MM.1S (cell line): ENCODE data around the gene NFU1.

Experiments
- DNase-seq: peaks from one replicate; pipeline ENCODE4 v3.0.0-alpha.2; 2015
- H2AFZ ChIP-seq: fragments of 300-600 bp; sonication (generic); 2 replicates; pipeline ENCODE4 v1.6.0; 2016; ENCODE audit warnings: antibody characterized with exemption, low read length
- H3F3A ChIP-seq: fragments of 300-600 bp; sonication (generic); 2 replicates; pipeline ENCODE4 v1.6.1; 2016; ENCODE audit warnings: mild to moderate bottlenecking, antibody characterized with exemption, low read length, moderate library complexity, mixed read lengths; ENCODE audit not compliant: insufficient read depth
- H3K27ac ChIP-seq: fragments of 300-600 bp; sonication (generic); 2 replicates; pipeline ENCODE4 v1.5.1; 2016; ENCODE audit warnings: mild to moderate bottlenecking, low read length
- H3K27me3 ChIP-seq: fragments of 300-600 bp; sonication (generic); replicated peaks from 2 replicates; pipeline ENCODE4 v1.6.0; 2016; ENCODE audit warnings: low read length; ENCODE audit not compliant: insufficient read depth
- H3K36me3 ChIP-seq: fragments of 300-600 bp; sonication (generic); replicated peaks from 2 replicates; pipeline ENCODE4 v1.6.1; 2016; ENCODE audit warnings: mild to moderate bottlenecking, low read length, mixed read lengths; ENCODE audit not compliant: insufficient read depth
- H3K4me1 ChIP-seq: fragments of 300-600 bp; sonication (generic); 2 replicates; pipeline ENCODE4 v1.6.1; 2016; ENCODE audit warnings: low read length, mixed read lengths
- H3K4me2 ChIP-seq: fragments of 300-600 bp; sonication (generic); 2 replicates; pipeline ENCODE4 v1.6.0; 2016; ENCODE audit warnings: low read depth, low read length
- H3K4me3 ChIP-seq: fragments of 300-600 bp; sonication (generic); 2 replicates; pipeline ENCODE4 v1.5.1; 2016; ENCODE audit warnings: low read length, mixed read lengths
- H3K79me2 ChIP-seq: fragments of 300-600 bp; sonication (generic); 2 replicates; pipeline ENCODE4 v1.6.1; 2016; ENCODE audit warnings: mixed run types, low read length, mixed read lengths
- H3K9ac ChIP-seq: fragments of 300-600 bp; sonication (generic); 2 replicates; pipeline ENCODE4 v1.6.1; 2016; ENCODE audit warnings: low read length, mixed read lengths
- H3K9me2 ChIP-seq: fragments of 300-600 bp; sonication (generic); replicated peaks from 2 replicates; pipeline ENCODE4 v1.6.1; 2016; ENCODE audit warnings: mild to moderate bottlenecking, low read length, mixed read lengths; ENCODE audit not compliant: insufficient read depth
- H3K9me3 ChIP-seq: fragments of 300-600 bp; sonication (generic); replicated peaks from 2 replicates; pipeline ENCODE4 v1.6.1; 2016; ENCODE audit warnings: mild to moderate bottlenecking, low read length, mixed read lengths; ENCODE audit not compliant: insufficient read depth
- H4K20me1 ChIP-seq: fragments of 300-600 bp; sonication (generic); 2 replicates; pipeline ENCODE4 v1.6.1; 2016; ENCODE audit warnings: mild to moderate bottlenecking, low read length, moderate library complexity, mixed read lengths; ENCODE audit not compliant: insufficient read depth
- CTCF ChIP-seq: fragments of 300-600 bp; sonication (generic); IDR thresholded peaks from 2 replicates; pipeline ENCODE4 v1.5.1; 2016; ENCODE audit warnings: antibody characterized with exemption, low read length, mixed read lengths
- EZH2 ChIP-seq: fragments of 300-600 bp; sonication (generic); optimal IDR thresholded peaks from 2 replicates; pipeline ENCODE3; 2017; ENCODE audit warnings: low read depth, mild to moderate bottlenecking, antibody characterized with exemption, low read length, mixed read lengths
- EZH2phosphoT487 ChIP-seq: fragments of 300-600 bp; sonication (generic); IDR thresholded peaks from 2 replicates; pipeline ENCODE4 v1.6.1; 2018; ENCODE audit warnings: antibody characterized with exemption, low read length

NFU1 gene

GRCh38 chr2:69393963-69394362 is 43.3 kb downstream of the NFU1 start:
- DNase-seq = no peak
- TF ChIP-seq CTCF = no peak
- H3K9ac ChIP-seq = no peak overlapping the region
- H4K20me1 ChIP-seq = no peaks in the 10 kb centered on the region
- H3K9me2 ChIP-seq = no peaks in the 10 kb centered on the region
- no peaks in the 10 kb centered on the region for H3K36me3 ChIP-seq
- H3K4me3 ChIP-seq = no peak overlapping the region
- no peak overlapping the region for H3K4me2 ChIP-seq
- no peaks in the 10 kb centered on the region for H3K4me1 ChIP-seq
- H3K27ac ChIP-seq = no peak overlapping the region
- H3K27me3 ChIP-seq = no peaks in the 10 kb centered on the region
- no peaks in the 10 kb centered on the region for H3F3A ChIP-seq
- H2AFZ ChIP-seq = no peak overlapping the region
- no peaks in the 10 kb centered on the region for H3K79me2 ChIP-seq
- no peaks in the 10 kb centered on the region for H3K9me3 ChIP-seq

GRCh38 chr2:69390471-69390870 is 46.8 kb downstream of the NFU1 start:
- H3K4me1 ChIP-seq = peaks cover 5% of the 10 kb centered on the region; the same call in 1 of the 2 replicates
- H3K27ac ChIP-seq = no peak overlapping the region
- no peaks in the 10 kb centered on the region for H3K36me3 ChIP-seq
- H3K27me3 ChIP-seq = no peaks in the 10 kb centered on the region
- no peak for TF ChIP-seq EZH2phosphoT487
- TF ChIP-seq CTCF = no peak
- no peak for TF ChIP-seq EZH2
- no peak overlapping the region for H3K4me3 ChIP-seq
- no peak overlapping the region for H2AFZ ChIP-seq
- no peak for DNase-seq
- H3K9me3 ChIP-seq = no peaks in the 10 kb centered on the region
- no peaks in the 10 kb centered on the region for H4K20me1 ChIP-seq
- H3K9me2 ChIP-seq = no peaks in the 10 kb centered on the region
- no peak overlapping the region for H3K9ac ChIP-seq
- H3K4me2 ChIP-seq = no peak overlapping the region
- peaks cover 11% of the 10 kb centered on the region for H3F3A ChIP-seq
- peaks cover 16% of the 10 kb centered on the region for H3K79me2 ChIP-seq

- no peak overlapping the region for H3K4me3 ChIP-seq
- H3F3A ChIP-seq = peaks cover 12% of the 10 kb centered on the region
- no peaks in the 10 kb centered on the region for H3K27me3 ChIP-seq
- H4K20me1 ChIP-seq = no peaks in the 10 kb centered on the region
- H3K9me2 ChIP-seq = no peaks in the 10 kb centered on the region
- no peaks in the 10 kb centered on the region for H3K9me3 ChIP-seq
- H3K4me2 ChIP-seq = no peak overlapping the region
- H3K27ac ChIP-seq = no peak overlapping the region
- no peaks in the 10 kb centered on the region for H3K36me3 ChIP-seq
- H3K79me2 ChIP-seq = peaks cover 20% of the 10 kb centered on the region
- no peak for TF ChIP-seq EZH2
- TF ChIP-seq EZH2phosphoT487 = no peak
- no peak overlapping the region for H2AFZ ChIP-seq
- no peak for DNase-seq
- H3K9ac ChIP-seq = no peak overlapping the region
- peaks cover 5% of the 10 kb centered on the region; the same call in 1 of the 2 replicates for H3K4me1 ChIP-seq
Observed at GRCh38 chr2:69390001-69390400, 47.2 kb downstream of the NFU1 start.

GRCh38 chr2:69389271-69389670 is 48.0 kb downstream of the NFU1 start:
- no peaks in the 10 kb centered on the region for H3K9me3 ChIP-seq

More at GRCh38 chr2:69389271-69389670, 48.0 kb downstream of the NFU1 start:
- no peaks in the 10 kb centered on the region for H4K20me1 ChIP-seq
- DNase-seq = no peak
- no peak overlapping the region for H3K4me2 ChIP-seq
- H3K36me3 ChIP-seq = no peaks in the 10 kb centered on the region
- H2AFZ ChIP-seq = no peak overlapping the region
- H3K27me3 ChIP-seq = no peaks in the 10 kb centered on the region
- no peaks in the 10 kb centered on the region for H3K9me2 ChIP-seq
- H3K27ac ChIP-seq = no peak overlapping the region
- TF ChIP-seq EZH2 (no peak), EZH2phosphoT487 (no peak), CTCF (no peak)
- H3F3A ChIP-seq = peaks cover 12% of the 10 kb centered on the region
- peaks cover 10% of the 10 kb centered on the region for H3K4me1 ChIP-seq
- H3K79me2 ChIP-seq = peaks cover 28% of the 10 kb centered on the region
- H3K9ac ChIP-seq = no peak overlapping the region
- H3K4me3 ChIP-seq = no peak overlapping the region
